Neural cell (in vitro differentiated cells): ENCODE results near the gene INPP5A.

Source experiments
- EP300 ChIP-seq: fragments of 450-650 bp; conservative IDR thresholded peaks from 2 replicates; pipeline ENCODE4 v1.6.1; 2014; ENCODE audit warnings: antibody characterized with exemption, mild to moderate bottlenecking, moderate library complexity; ENCODE audit not compliant: poor library complexity, severe bottlenecking
- POLR2AphosphoS5 ChIP-seq: IDR thresholded peaks from 2 replicates; pipeline ENCODE4 v1.6.1; 2012
- TF ChIP-seq, protein P1 (sequence below): fragments of 450-650 bp; IDR thresholded peaks from 2 replicates; pipeline ENCODE4 v1.5.1; 2014; ENCODE audit warnings: antibody characterized with exemption, mild to moderate bottlenecking, moderate library complexity; ENCODE audit not compliant: poor library complexity, severe bottlenecking

- TF ChIP-seq POLR2AphosphoS5 (no peak), EP300 (no peak)
- TF ChIP-seq, protein P1, sequence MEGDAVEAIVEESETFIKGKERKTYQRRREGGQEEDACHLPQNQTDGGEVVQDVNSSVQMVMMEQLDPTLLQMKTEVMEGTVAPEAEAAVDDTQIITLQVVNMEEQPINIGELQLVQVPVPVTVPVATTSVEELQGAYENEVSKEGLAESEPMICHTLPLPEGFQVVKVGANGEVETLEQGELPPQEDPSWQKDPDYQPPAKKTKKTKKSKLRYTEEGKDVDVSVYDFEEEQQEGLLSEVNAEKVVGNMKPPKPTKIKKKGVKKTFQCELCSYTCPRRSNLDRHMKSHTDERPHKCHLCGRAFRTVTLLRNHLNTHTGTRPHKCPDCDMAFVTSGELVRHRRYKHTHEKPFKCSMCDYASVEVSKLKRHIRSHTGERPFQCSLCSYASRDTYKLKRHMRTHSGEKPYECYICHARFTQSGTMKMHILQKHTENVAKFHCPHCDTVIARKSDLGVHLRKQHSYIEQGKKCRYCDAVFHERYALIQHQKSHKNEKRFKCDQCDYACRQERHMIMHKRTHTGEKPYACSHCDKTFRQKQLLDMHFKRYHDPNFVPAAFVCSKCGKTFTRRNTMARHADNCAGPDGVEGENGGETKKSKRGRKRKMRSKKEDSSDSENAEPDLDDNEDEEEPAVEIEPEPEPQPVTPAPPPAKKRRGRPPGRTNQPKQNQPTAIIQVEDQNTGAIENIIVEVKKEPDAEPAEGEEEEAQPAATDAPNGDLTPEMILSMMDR, result no peak
Observed at GRCh38 chr10:132710746-132711612, 173.4 kb downstream of the INPP5A start.
